NB4 (cell line): ENCODE results near the gene GDPD5.

Experiments
- CTCF ChIP-seq: IDR thresholded peaks from one replicate; pipeline ENCODE4 v1.5.1; 2012; ENCODE audit warnings: low read depth, low read length
- MAX ChIP-seq: IDR thresholded peaks from 2 replicates; pipeline ENCODE4 v1.6.1; 2011; ENCODE audit warnings: low read depth, low read length
- MYC ChIP-seq: IDR thresholded peaks from 2 replicates; pipeline ENCODE4 v1.6.1; 2011; ENCODE audit warnings: low read depth, low read length
- POLR2A ChIP-seq: IDR thresholded peaks from 2 replicates; pipeline ENCODE4 v1.6.1; 2011; ENCODE audit warnings: mild to moderate bottlenecking; ENCODE audit not compliant: insufficient read length; ENCODE audit errors: extremely low read depth

- no peak for TF ChIP-seq POLR2A
- TF ChIP-seq CTCF = no peak
- TF ChIP-seq MAX = no peak
- TF ChIP-seq MYC = no peak
These were observed 1.4 kb upstream of the GDPD5 start for GRCh38 chr11:75527130-75527529.
